Colonic mucosa (tissue), 4 donors: ENCODE measurements around the gene LCTL. TPM values are rescaled to one million over a fixed set of nuclear protein-coding genes. Genes with fewer than 3 reads are reported as not detected.

Experiments
- DNase-seq: peaks from one replicate; pipeline ENCODE4 v3.0.0-alpha.2; 2020
- H3K27ac ChIP-seq: fragments of 200-600 bp; one replicate; pipeline ENCODE4 v1.8.0; 2021
- H3K27me3 ChIP-seq: fragments of 200-600 bp; one replicate; pipeline ENCODE4 v1.8.0; 2021
- H3K36me3 ChIP-seq: fragments of 200-600 bp; one replicate; pipeline ENCODE4 v1.8.0; 2021
- H3K4me1 ChIP-seq: fragments of 200-600 bp; one replicate; pipeline ENCODE4 v1.8.0; 2021; ENCODE audit warnings: mild to moderate bottlenecking
- H3K4me3 ChIP-seq: fragments of 200-600 bp; one replicate; pipeline ENCODE4 v1.8.0; 2021
- H3K9ac ChIP-seq, 2 donors: one replicate each; pipeline ENCODE4 v1.7.0; 2013; ENCODE audit warnings: control low read depth in 2 of 2, low read depth in 2 of 2, low read length in 2 of 2
- H3K9me3 ChIP-seq: fragments of 200-600 bp; one replicate; pipeline ENCODE4 v1.8.0; 2021
- CTCF ChIP-seq: fragments of 200-600 bp; IDR thresholded peaks from one replicate; pipeline ENCODE4 v1.8.0; 2022; ENCODE audit warnings: antibody characterized with exemption, mild to moderate bottlenecking
- intact Hi-C: fragments of 100-400 bp; cut with DNase I; formaldehyde crosslinking; loops from one replicate; pipeline ENCODE4 v1.14.1; 2022
- total RNA-seq, 2 donors: library from RNA; stranded (reverse); fragmentation: NEBNext Ultra II Directional in 1 of 2; extraction: Animal tissue kit (Norgen Biotek cat#: 25700) in 1 of 2; gene quantifications; one replicate each; pipeline ENCODE4 v1.2.1, GENCODE V29; 2021
- donor health status: healthy.
- donor health status: DM: no; HTN: no; CAD: no.
- donor health status: DM: no; HTN: no; CAD: no.

LCTL gene
- total RNA-seq, 2 donors from 2014 or later = not detected

GRCh38 chr15:66514586-66514985 lies 51.2 kb downstream of the LCTL start:
- H3K27ac ChIP-seq = no peak overlapping the region
- TF ChIP-seq CTCF = no peak
- no peak overlapping the region for H3K9ac ChIP-seq
- intact Hi-C loops = no loop called here
- no peaks in the 10 kb centered on the region for H3K4me1 ChIP-seq
- no peak for DNase-seq
- no peak overlapping the region for H3K4me3 ChIP-seq
- H3K27me3 ChIP-seq = no peaks in the 10 kb centered on the region
- no peaks in the 10 kb centered on the region for H3K36me3 ChIP-seq
- H3K9me3 ChIP-seq = no peaks in the 10 kb centered on the region

DNA sequence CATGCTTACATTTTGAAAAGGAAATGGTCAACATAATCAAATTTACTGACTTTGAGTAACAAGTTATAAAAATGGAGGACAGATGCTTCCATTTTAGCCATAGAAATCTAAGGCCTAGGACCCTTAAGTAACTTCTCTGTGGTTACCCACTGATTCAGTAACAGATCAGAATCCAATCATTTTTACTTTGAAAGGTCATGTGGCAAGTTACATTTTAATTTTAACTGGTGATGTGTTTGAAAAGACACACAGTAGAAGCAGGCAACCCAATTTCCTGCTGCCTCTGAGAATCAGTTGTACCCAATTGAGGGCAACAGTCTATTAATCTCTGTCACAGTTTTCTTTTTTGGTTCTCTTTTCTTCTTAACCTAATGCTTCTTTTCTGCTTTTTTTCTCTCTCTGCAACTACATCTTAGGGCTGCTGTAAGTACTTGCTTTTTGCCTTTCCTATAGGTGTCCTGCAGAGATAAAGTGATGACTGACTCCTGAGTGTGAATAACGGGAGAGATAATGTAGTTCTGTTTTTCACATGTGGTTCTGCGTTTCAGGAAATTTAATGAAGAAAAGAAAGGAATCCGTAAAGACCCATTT lies 57.4 kb downstream of the LCTL start:
- no peaks in the 10 kb centered on the region for H3K4me1 ChIP-seq
- H3K36me3 ChIP-seq = no peaks in the 10 kb centered on the region
- H3K4me3 ChIP-seq = no peak overlapping the region
- no peaks in the 10 kb centered on the region for H3K9me3 ChIP-seq
- no peak for TF ChIP-seq CTCF
- H3K27me3 ChIP-seq = no peaks in the 10 kb centered on the region
- no peak overlapping the region for H3K27ac ChIP-seq
- intact Hi-C loops = no loop called here
- no peak for DNase-seq
- no peak overlapping the region for H3K9ac ChIP-seq

- intact Hi-C loops = no loop called here
- no peaks in the 10 kb centered on the region for H3K36me3 ChIP-seq
- peak overlapping the region; percentile 85 for H3K4me3 ChIP-seq
- no peaks in the 10 kb centered on the region for H3K27me3 ChIP-seq
- peak overlapping the region; percentile 80 to 94 for H3K9ac ChIP-seq
- no peak for DNase-seq
- no peak for TF ChIP-seq CTCF
- peak overlapping the region; percentile 78 for H3K27ac ChIP-seq
- no peaks in the 10 kb centered on the region for H3K9me3 ChIP-seq
- peaks cover 6% of the 10 kb centered on the region for H3K4me1 ChIP-seq
Measured at GRCh38 chr15:66505818-66506217, 60.0 kb downstream of the LCTL start.

DNA sequence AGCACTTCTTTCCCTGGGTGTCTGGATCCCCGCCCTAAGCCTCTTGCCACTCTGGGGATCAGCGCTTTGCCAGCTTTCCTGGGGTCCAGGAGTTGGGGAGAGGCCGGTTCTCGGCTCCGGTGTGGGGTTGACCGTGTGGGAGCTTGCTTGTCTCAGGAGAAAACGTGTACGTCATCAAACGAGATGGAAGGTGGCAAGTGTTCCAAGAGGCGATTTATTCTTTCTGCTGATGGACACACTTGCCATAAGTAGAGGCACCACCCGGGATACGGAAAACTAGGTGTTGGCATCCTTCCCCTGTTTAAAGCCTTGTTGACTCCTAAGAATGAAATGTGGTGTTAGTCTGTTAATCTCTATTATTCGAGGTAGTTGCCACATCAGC lies 60.4 kb downstream of the LCTL start:
- Histone ChIP-seq H3K4me3 (peak overlapping the region; percentile 85), H3K9ac (peak overlapping the region; percentile 80 to 94), H3K27me3 (no peaks in the 10 kb centered on the region), H3K36me3 (peaks cover 4% of the 10 kb centered on the region), H3K9me3 (no peaks in the 10 kb centered on the region), H3K27ac (peak overlapping the region; percentile 78), H3K4me1 (peaks cover 6% of the 10 kb centered on the region)
- TF ChIP-seq CTCF = no peak
- intact Hi-C loops = no loop called here
- no peak for DNase-seq

DNA sequence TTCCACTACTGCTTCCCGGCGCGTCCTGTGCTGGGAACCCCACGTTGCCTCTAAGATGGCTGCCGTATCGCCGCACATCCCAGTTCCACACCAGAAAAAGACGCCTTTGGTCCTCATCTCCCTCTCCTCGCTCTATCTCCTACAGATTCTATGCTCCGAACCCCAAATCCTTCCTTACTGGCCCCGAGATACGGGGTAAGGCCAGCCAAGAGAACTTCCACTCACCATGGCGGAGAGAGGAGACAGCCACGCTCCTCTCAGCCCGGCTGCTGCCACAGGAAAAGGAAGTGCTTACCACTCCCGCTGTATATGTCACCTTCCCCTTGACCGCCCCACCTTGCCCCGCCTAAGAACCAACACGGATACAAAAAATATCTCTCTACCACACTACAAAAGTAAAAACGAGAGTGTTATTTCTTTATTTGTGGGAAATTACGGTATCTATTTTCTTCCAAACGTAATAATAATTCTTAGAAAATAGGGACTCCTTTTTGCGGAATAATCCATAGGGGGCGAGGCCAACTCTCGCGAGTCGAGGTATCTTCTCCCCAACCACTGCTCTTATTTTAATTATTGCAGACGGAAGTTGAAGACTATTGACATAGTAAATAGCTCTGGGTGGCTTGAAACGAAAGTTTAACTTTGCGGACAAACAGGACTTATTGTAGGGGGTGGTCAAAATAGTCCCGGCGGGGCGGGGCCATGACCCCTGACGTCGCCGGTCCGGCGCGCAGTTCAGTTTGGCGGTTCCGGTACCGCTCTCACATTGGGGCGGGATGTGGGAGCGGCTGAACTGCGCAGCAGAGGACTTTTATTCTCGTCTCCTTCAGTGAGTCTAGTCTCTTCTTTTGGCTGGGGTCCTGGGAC lies 61.0 kb downstream of the LCTL start, which contains the start of the genes RPL4 and ZWILCH:
TSS of gene RPL4 (minus strand) at position 293 of the 867 bp plus-strand sequence. CDS start at position 228, 65 bp downstream.
TSS of gene ZWILCH (plus strand) at position 764 of the 867 bp plus-strand sequence. CDS start at position 777, 13 bp downstream.
- Histone ChIP-seq H3K27ac (peak within 1 kb of the TSS; percentile 78), H3K4me3 (peak within 1 kb of the TSS; percentile 85), H3K27me3 (no peaks in the 10 kb centered on the region), H3K9ac (peak within 1 kb of the TSS; percentile 80 to 94), H3K4me1 (peaks cover 6% of the 10 kb centered on the region), H3K9me3 (no peaks in the 10 kb centered on the region), H3K36me3 (peaks cover 8% of the 10 kb centered on the region)
- no peak for TF ChIP-seq CTCF
- DNase-seq = peak; percentile 85
- intact Hi-C loops = no loop called here
